Prostate gland (tissue), 2 donors: ENCODE data around the gene NR1H2. TPM values are rescaled to one million over a fixed set of nuclear protein-coding genes. Genes with fewer than 3 reads are reported as not detected.
A peak's percentile ranks its signal among the peaks of the same experiment; 100 is the strongest.
"Not testable (repeated sequence)": the region's sequence is repeated elsewhere in the genome, so short reads cannot be mapped to it uniquely, and the experiment has no call there.

Experiments
- DNase-seq: peaks from one replicate; pipeline ENCODE4 v3.0.0-alpha.2; 2019; ENCODE audit warnings: low spot score
- H3K27ac ChIP-seq, 2 donors: fragments of 200-600 bp; sonication (generic); 2 replicates each; pipeline ENCODE4 v1.5.1; 2017 to 2019
- H3K27me3 ChIP-seq: fragments of 200-600 bp; sonication (generic); replicated peaks from 2 replicates; pipeline ENCODE4 v1.5.1; 2019; ENCODE audit not compliant: insufficient read depth
- H3K36me3 ChIP-seq, 2 donors: fragments of 200-600 bp; sonication (generic); 1 replicate in 1 of 2; 2 replicates in 1 of 2; pipeline versions ENCODE4 v1.5.1 to v1.8.1; 2017 to 2019
- H3K4me1 ChIP-seq: fragments of 200-600 bp; sonication (generic); replicated peaks from 2 replicates; pipeline ENCODE4 v1.5.1; 2019
- H3K4me3 ChIP-seq, 2 donors: fragments of 200-600 bp; sonication (generic); 2 replicates each; pipeline ENCODE4 v1.5.1; 2017 to 2019
- H3K9me3 ChIP-seq: fragments of 200-600 bp; sonication (generic); 2 replicates; pipeline ENCODE4 v1.5.1; 2017
- CTCF ChIP-seq, 4 experiments: fragments of 200-600 bp in 2 of 4; fragments of 450-650 bp in 2 of 4; sonication (generic) in 2 of 4; IDR thresholded peaks; 1 replicate in 3 of 4; 2 replicates in 1 of 4; pipeline ENCODE4 v1.5.1; 2016 to 2019; ENCODE audit warnings: antibody characterized with exemption in 4 of 4, mild to moderate bottlenecking in 2 of 4, moderate library complexity in 2 of 4
- POLR2A ChIP-seq: fragments of 450-650 bp; IDR thresholded peaks from one replicate; pipeline ENCODE4 v1.6.1; 2016; ENCODE audit warnings: antibody characterized with exemption, mild to moderate bottlenecking
- POLR2AphosphoS5 ChIP-seq: sonication (generic); formaldehyde crosslinking; IDR thresholded peaks from one replicate; pipeline ENCODE4 v1.6.1; 2017; ENCODE audit warnings: antibody characterized with exemption
- WGBS: methylation state at CpG from one replicate; pipeline ENCODE4 v1.1.5; 2018; 5-methylcytosine and 5-hydroxymethylcytosine counted together
- intact Hi-C: fragments of 100-400 bp; cut with DNase I; formaldehyde crosslinking; loops from one replicate; pipeline ENCODE4 v1.14.2; 2022
- total RNA-seq, 2 donors: library from RNA; depleted of rRNA; stranded (reverse); fragments of >200 nt; gene quantifications; one replicate each; pipeline ENCODE4 v1.1.0, GENCODE V29; 2016

The NR1H2 gene
- total RNA-seq, 2 donors from 2014 or later, result 110 to 129 TPM

GRCh38 chr19:50384685-50385535 lies 8.7 kb downstream of the NR1H2 start:
- Histone ChIP-seq H3K4me1 (peaks cover 5% of the 10 kb centered on the region), H3K27me3 (no peaks in the 10 kb centered on the region), H3K27ac (peak overlapping the region; percentile 72 to 82), H3K4me3 (peak overlapping the region; percentile 41 to 63), H3K36me3 (peaks cover 3 to 14% of the 10 kb centered on the region in 2 donors), H3K9me3 (no peaks in the 10 kb centered on the region)
- TF ChIP-seq POLR2A (no peak), CTCF (IDR thresholded peaks at IDR 0.05) (no peak), POLR2AphosphoS5 (no peak)
- intact Hi-C loops, result loop anchor here (10.0 kb wide), 1 partner anchor 420 kb away; no protein-coding TSS in a partner anchor
- 9% methylated on average over 26 of the region's 26 CpGs for WGBS
- DNase-seq, result no peak

- Histone ChIP-seq H3K36me3 (peaks cover 0 to under 1% of the 10 kb centered on the region in 2 donors), H3K4me3 (no peak overlapping the region), H3K27me3 (no peaks in the 10 kb centered on the region), H3K27ac (no peak overlapping the region), H3K9me3 (no peaks in the 10 kb centered on the region), H3K4me1 (peaks cover 5% of the 10 kb centered on the region)
- TF ChIP-seq CTCF (IDR thresholded peaks at IDR 0.05) (no peak), POLR2AphosphoS5 (no peak), POLR2A (no peak)
- intact Hi-C loops, result loop anchor here (10.0 kb wide), 1 partner anchor 417 kb away; no protein-coding TSS in a partner anchor
- DNase-seq, result no peak
- WGBS, result 82% methylated on average over 21 of the region's 21 CpGs
Observed at GRCh38 chr19:50387176-50387867, 11.1 kb downstream of the NR1H2 start.

- no peaks in the 10 kb centered on the region for H3K36me3 ChIP-seq
- no peaks in the 10 kb centered on the region for H3K9me3 ChIP-seq
- no peak for DNase-seq
- TF ChIP-seq CTCF (IDR thresholded peaks at IDR 0.05) (no peak), POLR2A (no peak), POLR2AphosphoS5 (no peak)
- WGBS, result 95% methylated on average over 8 of the region's 8 CpGs
- intact Hi-C loops, result loop anchor here (10.0 kb wide), 1 partner anchor 417 kb away; no protein-coding TSS in a partner anchor
- no peak overlapping the region for H3K4me3 ChIP-seq
- no peak overlapping the region for H3K27ac ChIP-seq
- peaks cover 5% of the 10 kb centered on the region for H3K4me1 ChIP-seq
- no peaks in the 10 kb centered on the region for H3K27me3 ChIP-seq
Observed at GRCh38 chr19:50387868-50388245, 11.6 kb downstream of the NR1H2 start.

GRCh38 chr19:50390295-50390694 lies 14.0 kb downstream of the NR1H2 start:
- H3K27ac ChIP-seq, H3K9me3 ChIP-seq, H3K27me3 ChIP-seq, intact Hi-C loops, DNase-seq, H3K4me3 ChIP-seq, H3K36me3 ChIP-seq, H3K4me1 ChIP-seq: not testable (repeated sequence)
- WGBS, result 93% methylated on average over 3 of the region's 3 CpGs

GRCh38 chr19:50390952-50391351 lies 14.7 kb downstream of the NR1H2 start:
- intact Hi-C loops, result not testable (repeated sequence)

More at GRCh38 chr19:50390952-50391351, 14.7 kb downstream of the NR1H2 start:
- H3K4me3 ChIP-seq, DNase-seq, H3K27me3 ChIP-seq, H3K4me1 ChIP-seq, H3K27ac ChIP-seq, H3K36me3 ChIP-seq, H3K9me3 ChIP-seq: not testable (repeated sequence)
- WGBS, result 96% methylated on average over 23 of the region's 23 CpGs
